NCI-H1092 (cell line): ENCODE measurements around the gene CHI3L1.

Experiments used
- DNase-seq: peaks from one replicate; lab custom pipeline; 2025; lab: John Stamatoyannopoulos, UW

Gene CHI3L1

GRCh38 chr1:203167913-203168200 lies 18.6 kb downstream of the CHI3L1 start:
- no peak for DNase-seq

GRCh38 chr1:203167026-203167912 lies 19.2 kb downstream of the CHI3L1 start:
- DNase-seq, result no peak

- no peak for DNase-seq
Measured at GRCh38 chr1:203166192-203166940, 20.1 kb downstream of the CHI3L1 start.

- no peak for DNase-seq
Measured at GRCh38 chr1:203165800-203166161, 20.7 kb downstream of the CHI3L1 start.

GRCh38 chr1:203165101-203165799 lies 21.3 kb downstream of the CHI3L1 start:
- no peak for DNase-seq

- no peak for DNase-seq
Measured at GRCh38 chr1:203163891-203164635, 22.4 kb downstream of the CHI3L1 start.

GRCh38 chr1:203162403-203162802 lies 24.1 kb downstream of the CHI3L1 start:
- DNase-seq, result no peak

- DNase-seq, result no peak
Measured at GRCh38 chr1:203161703-203162102, 24.8 kb downstream of the CHI3L1 start.

GRCh38 chr1:203161175-203161574 lies 25.3 kb downstream of the CHI3L1 start:
- no peak for DNase-seq

GRCh38 chr1:203159844-203160243 lies 26.7 kb downstream of the CHI3L1 start:
- DNase-seq, result no peak

- peak; percentile 40 for DNase-seq
Measured at GRCh38 chr1:203158960-203159665, 27.4 kb downstream of the CHI3L1 start.

GRCh38 chr1:203158423-203158822 lies 28.1 kb downstream of the CHI3L1 start:
- DNase-seq, result no peak

- DNase-seq, result no peak
Measured at GRCh38 chr1:203156280-203156679, 30.2 kb downstream of the CHI3L1 start.

- no peak for DNase-seq
Measured at GRCh38 chr1:203153989-203154821, 32.3 kb downstream of the CHI3L1 start.

GRCh38 chr1:203153051-203153988 lies 33.2 kb downstream of the CHI3L1 start:
- peak; percentile 24 for DNase-seq

- DNase-seq, result no peak
Measured at GRCh38 chr1:203152158-203153034, 34.1 kb downstream of the CHI3L1 start.

- no peak for DNase-seq
Measured at GRCh38 chr1:203151362-203152157, 34.9 kb downstream of the CHI3L1 start.
